Nucleus accumbens (tissue), 56 donors: ENCODE data around the gene GOLPH3L.
"Not testable (repeated sequence)": the region's sequence is repeated elsewhere in the genome, so short reads cannot be mapped to it uniquely, and the experiment has no call there.

Experiments used
- DNase-seq, 56 donors: peaks; one replicate each; lab custom pipeline; 2025; lab: John Stamatoyannopoulos, UW

Gene GOLPH3L

DNA sequence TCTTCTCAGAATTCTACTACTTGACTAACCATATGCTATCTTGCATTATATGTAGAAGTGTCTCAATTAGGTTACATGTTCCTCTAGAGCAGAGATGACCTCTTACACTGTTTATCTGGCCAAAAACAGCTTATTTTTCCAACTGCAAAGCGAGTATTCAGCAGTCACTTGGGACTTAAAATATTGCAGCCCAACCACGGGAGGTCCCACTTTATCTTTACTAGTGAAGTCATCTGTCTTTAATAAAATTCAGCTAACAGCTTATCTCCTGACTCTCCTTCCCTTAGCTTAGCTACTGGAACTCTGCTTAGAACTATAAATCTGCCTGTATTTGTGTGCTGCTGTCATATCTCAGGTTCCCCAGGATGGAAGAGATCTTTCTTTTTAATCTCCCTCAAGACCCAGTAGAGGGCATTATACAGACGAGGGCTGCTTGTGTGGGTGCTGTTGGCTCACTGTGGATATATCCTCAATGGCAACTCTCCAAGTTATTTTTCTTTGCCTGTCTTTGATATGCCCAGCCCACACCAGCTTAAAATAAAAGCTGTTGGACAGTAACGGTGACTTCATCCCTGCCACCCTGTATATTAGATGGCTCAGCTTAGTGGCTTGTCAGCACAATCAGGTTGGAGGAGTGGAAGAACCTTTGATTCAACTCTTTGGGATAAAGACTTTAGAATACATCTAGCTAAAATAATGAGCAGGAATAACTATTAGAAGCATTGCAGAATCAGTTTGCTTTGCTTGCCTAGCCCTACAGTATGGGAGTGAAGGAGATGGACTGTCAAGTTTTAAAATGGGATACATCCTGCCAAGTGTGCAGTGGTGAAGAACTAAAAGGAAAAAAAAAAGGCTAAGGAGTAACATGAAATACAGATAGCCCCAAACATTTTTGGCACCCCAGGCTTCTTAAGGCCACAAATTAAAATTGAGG lies 77.1 kb downstream of the GOLPH3L start:
- no peak for DNase-seq

DNA sequence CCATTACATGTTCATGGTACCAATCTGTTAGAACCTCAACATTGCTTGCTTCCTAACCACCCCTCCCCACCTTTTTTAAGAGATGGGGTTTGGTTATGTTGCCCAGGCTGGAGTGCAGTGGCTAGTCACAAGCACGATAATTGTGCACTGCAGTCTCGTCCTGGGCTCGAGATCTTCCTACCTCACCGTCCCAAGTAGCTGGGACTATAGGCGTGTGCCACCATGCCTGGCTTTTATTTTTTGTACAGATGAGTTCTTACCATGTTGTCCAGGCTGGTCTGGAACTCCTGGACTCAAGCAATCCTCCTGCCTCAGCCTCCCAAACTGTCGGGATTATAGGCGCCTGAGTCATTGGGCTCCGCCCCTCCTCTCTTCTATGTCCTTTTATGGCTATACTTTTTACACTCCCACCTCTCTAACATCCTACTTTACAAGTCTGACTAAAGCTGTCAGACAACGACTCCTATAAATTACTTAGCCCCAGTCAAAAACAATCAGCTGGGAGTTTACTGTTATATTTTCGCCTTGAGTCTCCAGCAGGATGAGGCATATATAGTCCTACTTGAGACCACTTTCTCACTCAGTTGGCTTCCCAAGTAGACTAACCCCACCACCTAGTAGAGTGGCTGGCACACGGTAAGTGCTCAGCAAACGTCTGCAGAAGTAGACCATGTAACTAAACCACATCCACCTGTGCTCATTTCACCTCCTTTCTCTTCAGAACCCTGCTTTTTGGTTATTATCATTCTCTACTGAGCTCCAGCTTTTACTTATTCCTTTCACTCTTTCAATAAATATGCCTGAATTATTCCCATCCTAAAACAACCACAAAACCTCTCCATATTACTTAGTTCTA lies 81.4 kb downstream of the GOLPH3L start:
- DNase-seq: no peak

DNA sequence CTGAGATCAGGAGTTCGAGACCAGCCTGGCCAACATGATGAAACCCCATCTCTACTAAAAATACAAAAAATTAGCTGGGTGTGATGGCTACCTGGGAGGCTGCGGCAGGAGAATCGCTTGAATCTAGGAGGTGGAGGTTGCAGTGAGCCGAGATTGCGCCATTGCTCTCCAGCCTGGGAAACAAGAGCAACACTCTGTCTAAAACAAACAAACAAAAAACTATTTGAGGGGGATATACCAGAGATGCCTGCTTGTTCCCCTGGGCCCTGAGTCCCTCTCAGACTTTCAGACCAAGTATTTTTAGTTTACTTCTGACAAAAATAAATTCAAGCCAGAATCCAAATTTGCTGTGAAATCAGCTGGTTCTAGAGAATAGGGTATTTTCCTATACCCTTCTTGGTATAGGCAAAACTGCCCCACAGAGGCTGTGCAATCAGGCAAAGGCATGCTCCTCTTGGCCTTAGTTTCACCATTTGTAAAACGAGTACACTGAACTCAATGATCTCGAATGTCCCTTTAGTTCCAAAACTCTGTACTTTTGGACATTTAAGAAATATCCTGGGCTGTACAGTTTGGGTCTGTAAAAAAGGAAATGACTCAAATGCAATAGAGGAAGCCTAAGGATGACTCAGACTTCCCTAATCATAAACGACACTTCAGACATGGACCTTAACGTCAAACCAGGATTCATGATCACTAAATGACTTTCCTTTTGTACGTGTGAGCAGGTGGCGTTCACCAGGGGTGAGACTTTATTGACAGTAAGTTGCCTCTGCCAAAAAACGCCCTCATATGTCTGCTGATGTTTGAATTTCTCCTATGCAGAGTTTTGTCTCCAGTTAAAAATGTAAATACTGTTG lies 83.7 kb downstream of the GOLPH3L start:
- no peak for DNase-seq

DNA sequence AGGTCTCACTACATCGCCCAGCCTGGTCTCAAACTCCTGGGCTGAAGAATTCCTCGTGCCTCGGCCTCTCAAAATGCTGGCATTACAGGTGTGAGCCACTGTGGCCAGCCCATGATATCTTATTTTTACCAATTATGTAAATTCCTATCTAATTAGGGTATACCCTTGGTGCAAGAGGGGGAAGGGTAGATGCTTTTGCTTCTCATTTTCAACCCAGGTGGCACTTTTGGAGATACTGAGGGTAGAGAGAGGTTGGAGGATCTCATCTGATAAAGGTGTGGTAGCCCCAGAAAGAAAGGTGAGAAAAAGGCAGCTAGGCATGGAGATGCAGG lies 85.0 kb downstream of the GOLPH3L start:
- no peak for DNase-seq

- no peak for DNase-seq
Observed at GRCh38 chr1:150610576-150610975, 86.4 kb downstream of the GOLPH3L start.

DNA sequence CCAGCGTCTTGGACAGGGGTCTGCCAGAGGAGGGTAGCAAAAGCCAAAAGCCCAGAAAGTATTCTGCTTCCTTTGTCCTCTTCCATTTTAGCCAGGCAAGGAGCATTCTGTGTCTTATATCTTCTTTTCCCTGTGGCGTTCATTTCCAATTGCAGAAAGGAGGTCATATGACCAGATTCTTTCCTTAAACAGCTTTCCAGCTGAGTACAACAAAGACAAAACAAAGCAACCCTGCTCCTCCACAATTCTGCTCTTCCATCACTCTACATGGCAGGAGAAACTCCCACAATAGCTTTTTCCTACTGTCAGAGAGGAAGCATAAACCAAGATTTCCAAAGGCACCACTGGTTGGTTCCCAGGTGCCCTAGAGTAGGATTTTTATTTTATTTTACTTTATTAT lies 87.2 kb downstream of the GOLPH3L start:
- no peak for DNase-seq

DNA sequence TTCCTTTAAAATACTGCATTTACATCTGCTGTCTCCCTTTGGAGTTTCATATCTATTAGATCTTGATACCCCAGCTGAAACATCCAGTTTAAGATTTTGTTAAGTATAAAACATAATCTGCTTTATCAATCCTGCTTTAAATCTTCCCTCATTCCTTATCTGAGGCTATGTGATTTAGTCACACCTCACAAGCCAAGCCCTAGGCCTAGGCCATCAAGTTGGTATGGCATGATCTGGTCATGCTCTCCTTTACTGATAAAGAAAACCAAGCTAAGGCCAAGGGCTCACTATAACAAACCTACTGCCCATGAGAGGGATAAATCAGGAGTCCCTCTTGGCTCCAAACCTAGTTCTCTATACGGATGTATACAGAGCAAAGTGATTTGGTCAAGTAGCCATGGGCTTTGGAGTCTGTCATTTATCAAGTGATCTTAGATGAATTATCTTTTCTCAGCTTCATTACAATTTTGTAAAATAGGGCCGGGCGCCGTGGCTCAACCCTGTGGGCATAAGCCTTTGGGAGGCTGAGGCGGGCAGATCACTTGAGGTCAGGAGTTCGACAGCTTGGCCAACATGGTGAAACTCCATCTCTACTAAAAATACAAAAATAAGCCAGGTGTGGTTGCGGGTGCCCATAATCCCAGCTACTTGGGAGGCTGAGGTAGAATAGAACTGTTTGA lies 90.4 kb downstream of the GOLPH3L start:
- DNase-seq: no peak

DNA sequence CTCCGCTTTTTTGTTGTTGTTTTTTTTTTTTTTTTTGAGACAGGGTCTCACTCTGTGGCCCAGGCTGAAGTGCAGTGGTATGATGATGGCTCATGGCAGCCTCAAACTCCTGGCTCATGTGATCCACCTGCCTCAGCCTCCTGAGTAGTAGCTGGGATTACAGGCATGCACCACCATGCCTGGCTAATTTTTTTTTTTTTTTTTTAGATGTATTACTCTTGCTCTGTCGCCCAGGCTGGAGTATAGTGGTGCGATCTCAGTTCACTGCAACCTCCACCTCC lies 91.6 kb downstream of the GOLPH3L start:
- DNase-seq: not testable (repeated sequence)

- DNase-seq: no peak
Observed at GRCh38 chr1:150604226-150604588, 92.7 kb downstream of the GOLPH3L start.

GRCh38 chr1:150603711-150604110 lies 93.2 kb downstream of the GOLPH3L start:
- no peak for DNase-seq

GRCh38 chr1:150602372-150602771 lies 94.6 kb downstream of the GOLPH3L start:
- not testable (repeated sequence) for DNase-seq

DNA sequence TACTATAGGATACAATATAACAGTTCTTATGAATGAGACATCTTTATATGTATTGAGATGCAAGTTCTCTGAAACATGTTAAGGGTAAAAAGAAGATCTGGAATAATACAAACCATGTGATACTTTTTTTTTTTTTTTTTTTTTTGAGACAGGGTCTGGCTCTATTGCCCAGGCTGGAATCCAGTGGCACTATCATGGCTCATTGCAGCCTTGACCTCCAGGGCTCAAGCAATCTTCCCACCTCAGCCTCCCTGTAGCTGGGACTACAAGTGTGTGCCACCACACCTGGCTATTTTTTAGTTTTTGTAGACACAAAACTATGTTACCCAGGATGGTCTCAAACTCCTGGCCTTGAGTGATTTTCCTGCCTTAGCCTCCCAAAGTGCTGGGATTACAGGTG lies 95.4 kb downstream of the GOLPH3L start:
- no peak for DNase-seq

DNA sequence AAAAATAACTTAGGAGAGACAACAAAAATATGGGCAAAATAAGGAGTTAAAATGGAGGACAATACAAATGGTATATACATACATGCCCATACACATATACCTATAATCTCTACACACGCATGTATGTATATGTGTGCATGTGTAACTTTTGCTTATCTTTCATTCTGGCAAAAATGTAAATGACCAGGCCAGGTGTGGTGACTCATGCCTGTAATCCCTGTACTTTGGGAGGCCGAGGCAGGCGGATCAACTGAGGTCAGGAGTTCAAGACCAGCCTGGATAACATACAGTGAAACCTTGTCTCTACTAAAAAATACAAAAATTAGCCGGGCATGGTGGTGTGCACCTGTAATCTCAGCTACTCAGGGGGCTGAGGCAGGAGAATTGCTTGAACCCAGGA lies 98.6 kb downstream of the GOLPH3L start:
- DNase-seq: not testable (repeated sequence)

GRCh38 chr1:150596976-150597375 lies 100.0 kb downstream of the GOLPH3L start:
- no peak for DNase-seq
